RWPE2 (cell line): ENCODE results near the gene MAP3K20.
"Not testable (repeated sequence)": the region's sequence is repeated elsewhere in the genome, so short reads cannot be mapped to it uniquely, and the experiment has no call there.

Source experiments
- ATAC-seq: fragments of 200-7000 bp; cut with Tn5 transposase; 3 replicates; pipeline ENCODE4 v1.9.1; 2021; ENCODE audit warnings: low read depth
- DNase-seq: peaks from one replicate; pipeline ENCODE4 v3.0.0-alpha.2; 2020; ENCODE audit warnings: low spot score
- H3K27ac ChIP-seq: fragments of 450-650 bp; 2 replicates; pipeline ENCODE4 v1.5.1; 2017; ENCODE audit warnings: mild to moderate bottlenecking; ENCODE audit not compliant: poor library complexity, severe bottlenecking
- H3K27me3 ChIP-seq: fragments of 250-450 bp; sonication (Bioruptor Pico); 2 replicates; pipeline ENCODE4 v1.5.1; 2021; ENCODE audit warnings: mild to moderate bottlenecking, moderate library complexity; ENCODE audit not compliant: insufficient read depth, poor library complexity, severe bottlenecking
- H3K36me3 ChIP-seq: fragments of 250-450 bp; sonication (Bioruptor Pico); 2 replicates; pipeline ENCODE4 v1.5.1; 2020; ENCODE audit warnings: low read depth, mild to moderate bottlenecking, moderate library complexity
- H3K4me1 ChIP-seq: fragments of 250-450 bp; sonication (Bioruptor Pico); 2 replicates; pipeline ENCODE4 v1.5.1; 2021; ENCODE audit warnings: mild to moderate bottlenecking, moderate library complexity; ENCODE audit not compliant: insufficient read depth, poor library complexity, severe bottlenecking
- H3K4me3 ChIP-seq: fragments of 250-450 bp; sonication (Bioruptor Pico); 2 replicates; pipeline ENCODE4 v1.5.1; 2021; ENCODE audit warnings: mild to moderate bottlenecking, moderate library complexity; ENCODE audit not compliant: severe bottlenecking
- H3K9me3 ChIP-seq: fragments of 250-450 bp; sonication (Bioruptor Pico); 2 replicates; pipeline ENCODE4 v1.5.1; 2021; ENCODE audit warnings: mild to moderate bottlenecking, moderate library complexity; ENCODE audit not compliant: severe bottlenecking
- CTCF ChIP-seq: fragments of 450-650 bp; IDR thresholded peaks from one replicate; pipeline ENCODE4 v1.5.1; 2017; ENCODE audit warnings: mild to moderate bottlenecking, moderate library complexity; ENCODE audit not compliant: poor library complexity, severe bottlenecking

Gene MAP3K20

DNA sequence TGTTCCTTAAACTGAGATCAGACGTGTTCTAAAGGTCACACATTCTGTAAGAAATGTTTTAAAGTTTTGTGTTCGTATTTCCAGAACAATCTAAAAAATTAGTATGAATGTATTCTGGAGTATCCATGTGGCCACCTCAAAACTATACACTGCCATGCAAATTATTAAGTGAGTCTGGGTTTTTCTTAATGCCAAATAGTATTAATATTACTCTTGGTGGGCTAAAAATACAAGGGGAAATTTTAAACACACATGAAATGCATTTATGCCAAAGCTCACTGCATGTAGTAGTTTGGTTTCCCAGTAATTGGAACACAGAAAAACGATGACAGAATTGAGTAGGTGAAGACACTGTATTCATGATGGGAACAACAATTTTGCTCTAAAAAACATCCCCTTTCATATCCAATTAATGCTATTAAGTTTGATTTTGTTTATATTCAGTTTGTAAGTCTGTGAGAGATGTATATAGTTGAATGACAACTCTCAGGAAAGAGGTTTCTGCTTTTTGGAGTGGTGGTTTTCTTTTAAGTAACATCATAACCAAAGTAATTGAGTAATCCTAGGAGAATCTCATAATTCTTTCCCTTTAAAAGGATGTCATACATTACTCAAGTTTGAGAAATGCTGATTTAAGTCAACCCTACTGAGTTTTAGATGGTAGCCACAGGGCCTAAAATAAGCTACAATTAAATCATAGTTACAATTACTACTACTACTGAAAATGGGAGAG lies 203.3 kb downstream of the MAP3K20 start:
- no peaks in the 10 kb centered on the region for H3K27me3 ChIP-seq
- no peaks in the 10 kb centered on the region for H3K36me3 ChIP-seq
- TF ChIP-seq CTCF: no peak
- no peaks in the 10 kb centered on the region for H3K9me3 ChIP-seq
- no peak for DNase-seq
- no peak for ATAC-seq
- no peaks in the 10 kb centered on the region for H3K4me1 ChIP-seq
- H3K27ac ChIP-seq: no peak overlapping the region
- H3K4me3 ChIP-seq: no peak overlapping the region

DNA sequence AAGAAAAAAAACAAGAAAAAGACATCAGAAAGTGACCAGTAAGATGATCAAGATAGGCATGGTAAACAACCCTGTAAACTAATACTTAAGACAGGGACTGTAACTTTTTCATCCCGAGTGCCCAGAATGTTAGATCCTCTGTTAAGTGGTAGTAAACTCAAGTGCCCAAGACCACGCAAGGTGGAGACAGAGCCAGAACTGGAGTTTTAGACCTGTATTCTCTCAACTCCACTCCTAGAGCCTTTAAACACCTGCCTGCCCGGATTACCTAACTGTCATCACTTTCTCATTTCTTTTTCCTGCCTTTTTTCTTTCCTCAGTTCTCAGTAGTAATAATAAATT lies 203.9 kb downstream of the MAP3K20 start:
- H3K27ac ChIP-seq: no peak overlapping the region
- no peaks in the 10 kb centered on the region for H3K4me1 ChIP-seq
- ATAC-seq (no peak), DNase-seq (no peak)
- H3K4me3 ChIP-seq: no peak overlapping the region
- no peaks in the 10 kb centered on the region for H3K27me3 ChIP-seq
- H3K9me3 ChIP-seq: no peaks in the 10 kb centered on the region
- no peaks in the 10 kb centered on the region for H3K36me3 ChIP-seq
- no peak for TF ChIP-seq CTCF

DNA sequence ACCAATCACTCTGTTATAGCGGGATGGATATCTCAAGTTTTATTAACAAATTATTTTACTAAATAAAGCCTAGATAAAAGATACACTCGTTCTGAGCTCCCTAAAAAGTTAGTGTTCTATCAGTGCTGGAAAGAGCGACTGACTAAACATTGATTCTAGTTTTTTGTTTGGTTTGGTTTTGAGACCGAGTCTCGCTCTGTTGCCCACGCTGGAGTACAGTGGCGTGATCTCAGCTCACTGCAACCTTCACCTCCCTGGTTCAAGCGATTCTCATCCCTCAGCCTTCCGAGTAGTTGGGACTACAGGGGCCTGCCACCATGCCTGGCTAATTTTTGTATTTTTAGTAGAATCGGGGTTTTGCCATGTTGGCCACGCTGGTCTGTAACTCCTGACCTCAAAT lies 205.2 kb downstream of the MAP3K20 start:
- Histone ChIP-seq H3K27ac (no peak overlapping the region), H3K4me3 (no peak overlapping the region), H3K27me3 (no peaks in the 10 kb centered on the region), H3K9me3 (no peaks in the 10 kb centered on the region), H3K36me3 (no peaks in the 10 kb centered on the region), H3K4me1 (no peaks in the 10 kb centered on the region)
- no peak for TF ChIP-seq CTCF
- DNase-seq (no peak), ATAC-seq (no peak)

DNA sequence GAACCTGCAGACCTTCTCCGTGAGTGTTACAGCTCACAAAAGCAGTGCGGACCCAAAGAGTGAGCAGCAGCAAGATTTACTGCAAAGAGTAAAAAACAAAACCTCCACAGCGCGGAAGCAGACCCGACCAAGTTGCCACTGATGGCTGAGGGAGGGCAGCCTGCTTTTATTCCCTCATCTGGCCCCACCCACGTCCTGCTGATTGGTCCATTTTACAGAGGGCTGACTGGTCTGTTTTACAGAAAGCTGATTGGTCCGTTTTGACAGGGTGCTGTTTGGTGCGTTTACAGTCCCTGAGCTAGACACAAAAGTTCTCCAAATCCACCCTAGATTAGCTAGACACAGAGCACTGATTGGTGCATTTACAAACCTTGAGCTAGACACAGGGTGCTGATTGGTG lies 206.3 kb downstream of the MAP3K20 start:
- H3K4me1 ChIP-seq, H3K9me3 ChIP-seq, H3K4me3 ChIP-seq, H3K36me3 ChIP-seq, DNase-seq, H3K27me3 ChIP-seq, H3K27ac ChIP-seq, ATAC-seq: not testable (repeated sequence)

- Histone ChIP-seq H3K4me1 (no peaks in the 10 kb centered on the region), H3K9me3 (no peaks in the 10 kb centered on the region), H3K4me3 (no peak overlapping the region), H3K36me3 (no peaks in the 10 kb centered on the region), H3K27me3 (no peaks in the 10 kb centered on the region), H3K27ac (no peak overlapping the region)
- DNase-seq (no peak), ATAC-seq (no peak)
- no peak for TF ChIP-seq CTCF
Measured at GRCh38 chr2:173282795-173283545, 207.3 kb downstream of the MAP3K20 start.
